ENCODE results near the gene CDKAL1.
"Not testable (repeated sequence)": the region's sequence is repeated elsewhere in the genome, so short reads cannot be mapped to it uniquely, and the experiment has no call there.

The CDKAL1 gene

DNA sequence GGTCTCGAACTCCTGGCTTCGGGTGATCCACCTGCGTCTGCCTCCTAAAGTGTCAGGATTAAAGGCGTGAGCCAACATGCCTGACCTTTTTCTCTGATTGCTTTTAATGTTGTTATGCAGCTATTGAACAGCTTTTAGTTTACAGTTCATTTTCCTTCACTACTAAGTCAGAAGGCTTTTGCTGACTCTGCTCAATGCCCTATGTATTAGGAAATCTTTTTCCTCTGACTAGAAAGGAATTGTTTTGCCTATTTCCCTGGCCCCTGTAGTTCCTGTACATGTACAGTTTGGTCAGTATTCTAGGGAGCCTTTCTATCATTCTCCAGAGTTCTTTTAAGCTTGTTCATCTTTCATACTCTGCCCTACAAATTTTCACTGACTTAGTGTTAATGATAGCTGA, 280.2 kb downstream of the CDKAL1 start:
- H3K4me3 ChIP-seq (ENCODE audit: low read depth, low read length), result no peak overlapping the region
- TF ChIP-seq, protein P1, sequence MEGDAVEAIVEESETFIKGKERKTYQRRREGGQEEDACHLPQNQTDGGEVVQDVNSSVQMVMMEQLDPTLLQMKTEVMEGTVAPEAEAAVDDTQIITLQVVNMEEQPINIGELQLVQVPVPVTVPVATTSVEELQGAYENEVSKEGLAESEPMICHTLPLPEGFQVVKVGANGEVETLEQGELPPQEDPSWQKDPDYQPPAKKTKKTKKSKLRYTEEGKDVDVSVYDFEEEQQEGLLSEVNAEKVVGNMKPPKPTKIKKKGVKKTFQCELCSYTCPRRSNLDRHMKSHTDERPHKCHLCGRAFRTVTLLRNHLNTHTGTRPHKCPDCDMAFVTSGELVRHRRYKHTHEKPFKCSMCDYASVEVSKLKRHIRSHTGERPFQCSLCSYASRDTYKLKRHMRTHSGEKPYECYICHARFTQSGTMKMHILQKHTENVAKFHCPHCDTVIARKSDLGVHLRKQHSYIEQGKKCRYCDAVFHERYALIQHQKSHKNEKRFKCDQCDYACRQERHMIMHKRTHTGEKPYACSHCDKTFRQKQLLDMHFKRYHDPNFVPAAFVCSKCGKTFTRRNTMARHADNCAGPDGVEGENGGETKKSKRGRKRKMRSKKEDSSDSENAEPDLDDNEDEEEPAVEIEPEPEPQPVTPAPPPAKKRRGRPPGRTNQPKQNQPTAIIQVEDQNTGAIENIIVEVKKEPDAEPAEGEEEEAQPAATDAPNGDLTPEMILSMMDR (IDR thresholded peaks at IDR 0.05; ENCODE audit: borderline replicate concordance, insufficient read depth, low read depth, low read length), result no peak

DNA sequence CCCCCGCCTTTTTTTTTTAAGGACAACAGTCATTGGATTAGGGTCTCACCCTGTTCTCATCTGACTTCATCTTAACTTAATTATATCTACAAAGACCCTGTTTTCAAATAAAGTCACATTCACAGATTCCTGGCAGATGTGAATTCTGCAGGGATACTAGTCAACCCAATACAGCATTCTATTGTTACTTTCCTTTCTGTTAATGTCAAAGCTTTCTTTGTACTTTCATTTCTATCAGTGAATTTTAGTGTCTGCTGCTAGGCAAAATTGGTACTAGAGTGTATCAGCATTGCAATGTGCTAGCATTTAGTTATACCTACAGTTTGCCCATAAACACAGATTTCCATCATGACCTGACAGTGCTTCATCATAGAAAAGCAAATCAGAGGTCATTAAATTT, 281.9 kb downstream of the CDKAL1 start:
- TF ChIP-seq, protein P1 (IDR thresholded peaks at IDR 0.05; ENCODE audit: borderline replicate concordance, insufficient read depth, low read depth, low read length), result no peak
- H3K4me3 ChIP-seq (ENCODE audit: low read depth, low read length), result no peak overlapping the region

DNA sequence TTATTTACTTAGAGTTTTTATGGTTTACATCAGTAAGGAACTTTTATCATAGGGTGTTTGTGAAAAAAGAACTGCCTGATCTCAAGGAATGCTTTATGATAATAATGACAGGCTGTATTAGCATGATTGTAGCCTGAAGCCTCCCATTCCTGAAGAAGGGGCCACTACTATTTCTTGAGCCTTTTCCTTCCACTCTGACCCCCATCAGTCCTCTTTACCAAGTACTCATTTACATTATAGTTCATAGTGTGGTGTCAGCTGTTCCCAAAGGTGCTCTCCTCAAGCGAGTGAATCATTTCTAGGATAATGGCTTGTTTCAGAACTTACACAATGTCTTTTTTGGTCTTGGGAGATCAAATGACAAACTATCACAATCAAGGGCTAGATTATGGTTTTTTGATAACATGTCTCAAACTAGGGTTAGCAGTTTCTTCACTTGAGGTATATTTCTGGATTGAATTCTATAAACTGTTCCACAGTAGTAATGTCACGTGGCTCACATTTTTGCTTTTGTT, 283.6 kb downstream of the CDKAL1 start:
- TF ChIP-seq, protein P1 (IDR thresholded peaks at IDR 0.05; ENCODE audit: borderline replicate concordance, insufficient read depth, low read depth, low read length), result no peak
- H3K4me3 ChIP-seq (ENCODE audit: low read depth, low read length), result no peak overlapping the region

DNA sequence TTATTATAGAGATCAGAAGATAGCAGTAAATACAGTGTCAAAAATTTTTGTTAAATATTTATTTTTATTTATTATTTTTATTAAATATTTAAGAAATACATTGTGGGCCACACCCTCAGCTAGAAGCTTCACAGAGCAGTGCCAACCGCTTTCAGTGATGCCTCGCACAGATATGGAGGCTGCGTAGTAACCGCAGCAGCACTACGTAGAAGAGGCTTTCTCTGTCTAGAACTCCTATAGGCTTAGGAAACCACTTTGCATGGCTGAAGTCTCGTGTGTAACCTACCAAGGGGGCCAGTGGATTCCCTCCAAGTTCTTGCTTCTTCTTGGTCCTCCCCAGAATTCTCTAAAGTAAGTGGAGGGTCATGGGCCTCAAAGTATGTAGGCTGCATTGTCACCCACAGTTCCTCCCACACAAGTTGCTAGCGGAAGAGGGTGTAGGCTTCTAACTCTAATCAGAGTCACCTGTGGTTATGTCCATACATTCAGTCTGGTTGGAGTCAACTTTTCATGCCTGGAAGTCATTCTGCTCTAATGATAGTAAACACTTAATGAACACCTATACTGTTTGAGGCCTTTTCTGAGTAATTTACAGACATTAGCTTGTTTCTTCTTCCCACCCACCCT, 285.6 kb downstream of the CDKAL1 start:
- TF ChIP-seq, protein P1 (IDR thresholded peaks at IDR 0.05; ENCODE audit: borderline replicate concordance, insufficient read depth, low read depth, low read length), result no peak
- no peak overlapping the region for H3K4me3 ChIP-seq (ENCODE audit: low read depth, low read length)

DNA sequence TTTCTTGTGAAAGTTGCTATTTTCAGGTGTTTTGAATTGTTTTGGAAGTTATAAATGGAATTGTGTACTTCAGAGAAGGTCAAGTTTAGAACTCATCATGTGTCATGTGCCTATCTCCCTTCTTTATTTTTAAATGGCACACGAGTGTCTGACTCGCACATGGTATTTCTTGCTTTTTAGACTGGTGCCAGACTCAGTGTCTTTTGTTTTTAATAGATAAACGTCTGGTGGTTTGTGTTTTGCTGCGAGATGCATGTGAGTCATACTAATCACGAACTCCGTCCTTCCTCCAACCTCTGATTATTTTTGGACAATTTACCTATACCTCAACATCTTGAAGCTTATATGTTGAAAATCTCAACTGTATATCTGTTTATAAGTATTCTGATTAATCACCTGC, 292.1 kb downstream of the CDKAL1 start:
- H3K4me3 ChIP-seq (ENCODE audit: low read depth, low read length), result no peak overlapping the region
- TF ChIP-seq, protein P1 (IDR thresholded peaks at IDR 0.05; ENCODE audit: borderline replicate concordance, insufficient read depth, low read depth, low read length), result no peak

DNA sequence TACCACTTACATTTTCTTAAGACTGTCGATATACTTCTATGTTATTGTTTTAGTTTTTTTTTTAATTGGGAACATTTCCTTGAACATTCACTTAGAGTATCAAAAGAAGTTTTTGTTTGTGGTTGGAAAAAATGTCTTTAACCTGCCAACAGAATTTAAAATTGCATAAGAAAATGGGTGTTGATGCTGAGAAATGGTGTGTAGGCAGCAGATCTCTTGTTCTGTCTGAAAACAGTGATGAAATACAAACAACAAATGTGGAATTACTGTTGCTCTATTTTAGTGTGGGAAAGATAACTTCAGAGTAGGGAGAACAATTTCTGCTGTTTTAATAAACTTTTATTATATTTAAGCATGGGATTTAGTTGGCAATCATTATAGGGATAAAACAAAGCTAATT, 293.5 kb downstream of the CDKAL1 start:
- no peak overlapping the region for H3K4me3 ChIP-seq (ENCODE audit: low read depth, low read length)
- TF ChIP-seq, protein P1 (IDR thresholded peaks at IDR 0.05; ENCODE audit: borderline replicate concordance, insufficient read depth, low read depth, low read length), result no peak

DNA sequence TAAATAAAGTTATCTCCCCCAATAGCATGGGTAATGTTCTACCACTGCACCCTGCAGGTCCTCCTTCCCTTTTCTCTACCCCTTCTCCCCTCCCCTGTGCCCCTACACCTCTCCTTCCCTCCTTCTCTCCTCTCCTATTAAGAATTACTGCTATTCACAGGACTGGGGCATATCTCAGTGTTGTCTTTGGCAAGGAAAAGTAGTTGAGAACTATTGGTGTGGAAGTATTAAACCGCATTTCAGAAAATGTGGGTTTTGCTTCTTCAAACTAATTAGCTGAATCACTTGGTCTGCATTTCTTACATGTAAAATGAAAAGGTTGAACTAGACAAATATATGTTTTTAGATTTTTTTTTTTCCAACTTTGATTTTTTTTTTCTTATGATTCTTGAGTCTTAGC, 296.3 kb downstream of the CDKAL1 start:
- no peak overlapping the region for H3K4me3 ChIP-seq (ENCODE audit: low read depth, low read length)
- TF ChIP-seq, protein P1 (IDR thresholded peaks at IDR 0.05; ENCODE audit: borderline replicate concordance, insufficient read depth, low read depth, low read length), result no peak

DNA sequence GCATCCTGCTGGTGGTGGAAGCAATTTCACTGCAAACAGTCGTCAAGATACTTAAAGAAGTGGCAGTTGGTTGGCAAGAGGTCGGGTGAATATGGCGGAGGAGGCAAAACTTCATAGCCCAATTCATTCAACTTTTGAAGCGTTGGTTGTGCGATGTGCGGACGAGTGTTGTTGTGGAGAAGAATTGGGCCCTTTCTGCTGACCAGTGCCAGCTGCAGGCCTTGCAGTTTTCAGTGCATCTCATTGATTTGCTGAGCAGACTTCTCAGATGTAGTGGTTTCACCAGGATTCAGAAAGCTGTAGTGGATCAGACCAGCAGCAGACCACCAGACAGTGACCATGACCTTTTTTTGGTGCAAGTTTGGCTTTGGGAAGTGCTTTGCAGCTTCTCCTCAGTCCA, 297.0 kb downstream of the CDKAL1 start:
- not testable (repeated sequence) for H3K4me3 ChIP-seq (ENCODE audit: low read depth, low read length)
